ENCODE results near the gene TM4SF4. TPM values are rescaled to one million over a fixed set of nuclear protein-coding genes. Genes with fewer than 3 reads are reported as not detected.

Gene TM4SF4
- total RNA-seq, 1 donor from 2014 or later, result not detected

DNA sequence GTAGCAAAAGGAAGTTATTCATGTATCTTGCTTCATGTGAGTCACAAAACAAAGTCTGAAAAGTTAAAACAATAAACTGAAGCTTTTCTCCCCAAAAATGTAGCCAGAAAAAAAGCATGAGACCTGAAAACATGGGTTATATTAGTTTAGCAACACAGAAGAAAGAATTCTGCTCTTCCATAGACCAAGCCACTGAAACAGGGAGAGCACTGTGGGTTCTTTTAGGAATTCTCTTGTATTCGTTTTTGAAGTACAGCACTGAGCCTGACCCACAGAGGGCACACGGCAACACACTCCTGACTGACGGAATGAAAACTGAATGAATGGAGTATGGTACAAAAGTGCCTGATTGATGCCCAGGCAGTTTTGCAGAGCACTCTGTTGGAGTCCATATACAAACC is 66.6 kb downstream of the TM4SF4 start:
- Mint-ChIP-seq H3K36me3 (ENCODE audit: low read depth, unreplicated experiment) (peaks cover 14% of the 10 kb centered on the region), H3K9me3 (ENCODE audit: unreplicated experiment) (no peaks in the 10 kb centered on the region), H3K4me3 (ENCODE audit: unreplicated experiment) (peak overlapping the region; percentile 43), H3K4me1 (ENCODE audit: low read depth, unreplicated experiment) (peaks cover 64% of the 10 kb centered on the region), H3K27ac (ENCODE audit: unreplicated experiment) (peak overlapping the region; percentile 93), H3K27me3 (ENCODE audit: low read depth, unreplicated experiment) (no peaks in the 10 kb centered on the region)
- Histone ChIP-seq H3K27ac (ENCODE audit: low read depth, low read length) (peak overlapping the region; percentile 83), H3K9ac (ENCODE audit: low read length) (peak overlapping the region; percentile 67), H3K27me3 (ENCODE audit: insufficient read depth, low read length) (no peaks in the 10 kb centered on the region), H3K9me3 (ENCODE audit: insufficient read depth, low read depth, low read length) (no peaks in the 10 kb centered on the region), H4K20me1 (ENCODE audit: insufficient read depth, low read length) (no peaks in the 10 kb centered on the region), H3K4me3 (ENCODE audit: insufficient read depth, low read depth, low read length) (peak overlapping the region; percentile 0), H3K4me2 (ENCODE audit: low read length) (peak overlapping the region; percentile 71), H3K79me2 (ENCODE audit: insufficient read depth, low read length) (peaks cover 82% of the 10 kb centered on the region), H3K36me3 (ENCODE audit: insufficient read depth, low read length) (peaks cover 13% of the 10 kb centered on the region), H2AFZ (ENCODE audit: low read depth, low read length) (no peak overlapping the region), H3K4me1 (ENCODE audit: insufficient read depth, low read length) (peaks cover 53% of the 10 kb centered on the region)
- FAIRE-seq (peak; percentile 47), DNase-seq (ENCODE audit: low read depth) (peak; percentile 60)
- no peak for TF ChIP-seq EZH2 (IDR thresholded peaks at IDR 0.05; ENCODE audit: insufficient read depth, low read length)
- TF ChIP-seq, protein P1, sequence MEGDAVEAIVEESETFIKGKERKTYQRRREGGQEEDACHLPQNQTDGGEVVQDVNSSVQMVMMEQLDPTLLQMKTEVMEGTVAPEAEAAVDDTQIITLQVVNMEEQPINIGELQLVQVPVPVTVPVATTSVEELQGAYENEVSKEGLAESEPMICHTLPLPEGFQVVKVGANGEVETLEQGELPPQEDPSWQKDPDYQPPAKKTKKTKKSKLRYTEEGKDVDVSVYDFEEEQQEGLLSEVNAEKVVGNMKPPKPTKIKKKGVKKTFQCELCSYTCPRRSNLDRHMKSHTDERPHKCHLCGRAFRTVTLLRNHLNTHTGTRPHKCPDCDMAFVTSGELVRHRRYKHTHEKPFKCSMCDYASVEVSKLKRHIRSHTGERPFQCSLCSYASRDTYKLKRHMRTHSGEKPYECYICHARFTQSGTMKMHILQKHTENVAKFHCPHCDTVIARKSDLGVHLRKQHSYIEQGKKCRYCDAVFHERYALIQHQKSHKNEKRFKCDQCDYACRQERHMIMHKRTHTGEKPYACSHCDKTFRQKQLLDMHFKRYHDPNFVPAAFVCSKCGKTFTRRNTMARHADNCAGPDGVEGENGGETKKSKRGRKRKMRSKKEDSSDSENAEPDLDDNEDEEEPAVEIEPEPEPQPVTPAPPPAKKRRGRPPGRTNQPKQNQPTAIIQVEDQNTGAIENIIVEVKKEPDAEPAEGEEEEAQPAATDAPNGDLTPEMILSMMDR (IDR thresholded peaks at IDR 0.05; ENCODE audit: insufficient read depth, low read depth, low read length), result no peak

DNA sequence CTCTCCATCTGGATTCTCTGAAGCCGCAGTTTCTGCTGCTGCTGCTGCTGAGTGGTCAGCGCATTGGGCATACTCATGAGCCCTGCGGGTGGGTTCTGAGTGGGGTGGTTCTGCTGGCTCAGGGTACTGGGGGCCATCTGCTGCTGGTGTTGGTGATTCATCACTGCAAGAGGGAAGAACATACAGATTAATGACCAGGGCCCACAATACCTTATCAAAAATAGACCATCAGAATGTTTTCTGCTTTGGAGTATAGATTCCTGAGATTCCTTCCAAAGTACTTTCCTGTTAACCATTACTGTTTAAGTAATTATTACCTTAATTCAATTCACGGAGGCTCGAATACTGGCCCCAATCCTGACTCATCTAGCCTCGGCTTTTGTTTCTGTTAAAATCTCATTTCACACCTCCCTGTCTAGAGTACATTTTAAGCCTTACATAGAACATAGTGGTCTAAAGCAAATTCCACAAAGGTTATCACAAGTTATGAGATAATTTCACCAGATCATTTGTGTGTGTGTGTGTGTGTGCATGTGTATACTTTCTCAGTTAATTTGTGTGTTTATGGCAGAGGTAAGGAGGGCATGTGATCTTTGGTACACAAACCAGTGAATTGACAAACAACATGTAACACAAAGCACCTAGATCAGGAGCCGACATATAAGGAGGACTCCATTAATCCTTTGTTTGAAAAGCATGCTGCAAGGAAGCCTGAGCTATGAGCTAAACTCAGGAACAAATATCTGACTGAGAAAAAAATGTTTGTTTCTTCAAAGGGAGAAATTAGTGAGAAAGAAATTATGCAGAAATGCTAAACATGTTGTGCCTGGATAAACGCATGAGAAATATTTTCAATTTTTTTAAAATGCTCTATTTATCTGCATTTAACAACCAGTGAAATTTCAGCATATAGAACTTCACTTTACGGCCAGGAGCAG is 68.1 kb downstream of the TM4SF4 start:
- no peaks in the 10 kb centered on the region for H4K20me1 ChIP-seq (ENCODE audit: insufficient read depth, low read length)
- TF ChIP-seq, protein P1 (IDR thresholded peaks at IDR 0.05; ENCODE audit: insufficient read depth, low read depth, low read length), result no peak
- TF ChIP-seq EZH2 (IDR thresholded peaks at IDR 0.05; ENCODE audit: insufficient read depth, low read length), result no peak
- H3K4me3 Mint-ChIP-seq (ENCODE audit: unreplicated experiment), result peak overlapping the region; percentile 72

More for the DNA sequence above, 68.1 kb downstream of the TM4SF4 start:
- Histone ChIP-seq H3K4me2 (ENCODE audit: low read length) (peak overlapping the region; percentile 71), H3K9me3 (ENCODE audit: insufficient read depth, low read depth, low read length) (no peaks in the 10 kb centered on the region), H2AFZ (ENCODE audit: low read depth, low read length) (no peak overlapping the region), H3K79me2 (ENCODE audit: insufficient read depth, low read length) (peaks cover 77% of the 10 kb centered on the region), H3K27ac (ENCODE audit: low read depth, low read length) (peak overlapping the region; percentile 83), H3K27me3 (ENCODE audit: insufficient read depth, low read length) (no peaks in the 10 kb centered on the region), H3K4me3 (ENCODE audit: insufficient read depth, low read depth, low read length) (peak overlapping the region; percentile 7), H3K36me3 (ENCODE audit: insufficient read depth, low read length) (peaks cover 13% of the 10 kb centered on the region), H3K9ac (ENCODE audit: low read length) (peak overlapping the region; percentile 67), H3K4me1 (ENCODE audit: insufficient read depth, low read length) (peaks cover 52% of the 10 kb centered on the region)
- peak; percentile 93 for DNase-seq (ENCODE audit: low read depth)
- Mint-ChIP-seq H3K27me3 (ENCODE audit: low read depth, unreplicated experiment) (no peaks in the 10 kb centered on the region), H3K9me3 (ENCODE audit: unreplicated experiment) (no peaks in the 10 kb centered on the region), H3K36me3 (ENCODE audit: low read depth, unreplicated experiment) (peaks cover 17% of the 10 kb centered on the region), H3K27ac (ENCODE audit: unreplicated experiment) (peak overlapping the region; percentile 93), H3K4me1 (ENCODE audit: low read depth, unreplicated experiment) (peaks cover 62% of the 10 kb centered on the region)
- peak; percentile 66 for FAIRE-seq

Measured in astrocyte (in vitro differentiated cells and primary cell).